ENCODE measurements around the gene LZTS2.

LZTS2 gene

GRCh38 chr10:101040061-101040460, 40.5 kb downstream of the LZTS2 start (continued):
- TF ChIP-seq ZNF311 (tag by site-specific recombination; IDR thresholded peaks at IDR 0.05; ENCODE audit: borderline replicate concordance) (no peak), ZNF704 (tag by site-specific recombination; IDR thresholded peaks at IDR 0.05) (no peak), ZNF514 (tag by site-specific recombination; IDR thresholded peaks at IDR 0.05) (no peak), ZFP37 (tag by site-specific recombination; IDR thresholded peaks at IDR 0.05) (no peak), ZNF677 (tag by site-specific recombination; IDR thresholded peaks at IDR 0.05) (no peak), ZNF670 (tag by site-specific recombination; IDR thresholded peaks at IDR 0.05; ENCODE audit: low read depth) (no peak), ZNF488 (tag by site-specific recombination; IDR thresholded peaks at IDR 0.05) (no peak), ZNF701 (tag by site-specific recombination; IDR thresholded peaks at IDR 0.05) (no peak), ZNF777 (tag by site-specific recombination; IDR thresholded peaks at IDR 0.05; ENCODE audit: borderline replicate concordance) (no peak), YY1 (tag by site-specific recombination; IDR thresholded peaks at IDR 0.05) (no peak), ZNF211 (tag by site-specific recombination; IDR thresholded peaks at IDR 0.05; ENCODE audit: low read depth) (no peak)

GRCh38 chr10:101040851-101041250, 41.2 kb downstream of the LZTS2 start:
- no peak overlapping the region for H3K4me3 ChIP-seq (ENCODE audit: low read depth, low read length)
- peaks cover 3% of the 10 kb centered on the region; the same call in 1 of the 2 replicates for H3K4me1 ChIP-seq (ENCODE audit: control insufficient read depth, insufficient read depth, low read length)
- ChIA-PET POLR2A (interaction anchor here (0.5 to 3.4 kb wide), 7 partner anchors 9 to 1074 kb away, joined by 3 to 32 read pairs (median 8); partner anchors contain the start of genes KAZALD1, LZTS2, PDZD7 and SFXN3), CTCF (interaction anchor here (0.7 to 10.1 kb wide), 21 partner anchors 11 to 580 kb away, joined by 3 to 112 read pairs (median 7); partner anchors contain the start of genes KAZALD1, PDZD7 and SFXN3)
- H3K27ac ChIP-seq (ENCODE audit: extremely low read depth, low read depth, low read length) = no peak overlapping the region
- H3K36me3 ChIP-seq (ENCODE audit: control insufficient read depth in 2 of 2, insufficient read depth in 1 of 2, low read length in 2 of 2) = peaks cover 0 to 16% of the 10 kb centered on the region in 2 experiments; a peak in 1 of 3 replicates
- H3K9me3 ChIP-seq (ENCODE audit: control insufficient read depth, insufficient read depth, low read depth, low read length) = no peaks in the 10 kb centered on the region
- TF ChIP-seq ZFHX2 (tag by site-specific recombination; conservative IDR thresholded peaks at IDR 0.05) = 0 out of 2 replicates have a peak, but pooled peaks have one; percentile 12
- no peak for TF ChIP-seq GFI1B (tag by site-specific recombination; IDR thresholded peaks at IDR 0.05)
- no peak for TF ChIP-seq ZNF184 (tag by site-specific recombination; IDR thresholded peaks at IDR 0.05)
- TF ChIP-seq ZNF549 (tag by site-specific recombination; IDR thresholded peaks at IDR 0.05) = no peak
- TF ChIP-seq PRDM4 (tag by site-specific recombination; IDR thresholded peaks at IDR 0.05) = no peak
- TF ChIP-seq ZBTB49 (tag by site-specific recombination; IDR thresholded peaks at IDR 0.05; ENCODE audit: low read depth) = no peak
